ENCODE results near the gene PEAK1. TPM values are rescaled to one million over a fixed set of nuclear protein-coding genes. Genes with fewer than 3 reads are reported as not detected.
"Not testable (repeated sequence)": the region's sequence is repeated elsewhere in the genome, so short reads cannot be mapped to it uniquely, and the experiment has no call there.

Gene PEAK1
- total and polyA plus RNA-seq, 2 donors (not counting 1 experiment from before 2014, with no cell fraction given): 61.0 to 91.8 TPM

GRCh38 chr15:77187751-77188464, 232.0 kb downstream of the PEAK1 start:
- DNase-seq (ENCODE audit: low read depth in 2 of 2): peak; percentile 58 to 64
- Histone ChIP-seq H3K9ac (ENCODE audit: insufficient read depth, low read length) (no peak overlapping the region), H3K36me3 (ENCODE audit: control insufficient read depth, insufficient read depth, low read length) (no peaks in the 10 kb centered on the region), H2AFZ (ENCODE audit: low read length) (no peak overlapping the region), H4K20me1 (ENCODE audit: control insufficient read depth, extremely low read depth, insufficient read depth, low read length) (no peaks in the 10 kb centered on the region), H3K4me3 (replicated peaks in 1 of 4; ENCODE audit: control extremely low read depth in 1 of 4, insufficient read depth in 1 of 4, low read depth in 3 of 4, low read length in 4 of 4) (no peak overlapping the region), H3K79me2 (ENCODE audit: control insufficient read depth, insufficient read depth, low read length) (no peaks in the 10 kb centered on the region), H3K27ac (ENCODE audit: insufficient read depth, low read length) (peak overlapping the region; percentile 51), H3K27me3 (ENCODE audit: control insufficient read depth, insufficient read depth, low read length) (no peaks in the 10 kb centered on the region), H3K9me3 (ENCODE audit: control insufficient read depth, insufficient read depth, low read depth, low read length) (no peaks in the 10 kb centered on the region), H3K4me1 (ENCODE audit: control insufficient read depth, extremely low read depth, insufficient read depth, low read length) (no peaks in the 10 kb centered on the region), H3K4me2 (ENCODE audit: extremely low read depth, insufficient read depth, low read length) (peak overlapping the region; percentile 41)
- no peak for TF ChIP-seq CTCF (conservative IDR thresholded peaks at IDR 0.05 in 1 of 2, IDR thresholded peaks at IDR 0.05 in 1 of 2; ENCODE audit: low read depth in 1 of 2, low read length in 2 of 2)
- TF ChIP-seq EZH2 (IDR thresholded peaks at IDR 0.05; ENCODE audit: low read length, missing control alignments): no peak

GRCh38 chr15:77186594-77187011, 233.3 kb downstream of the PEAK1 start:
- Histone ChIP-seq H3K27me3 (ENCODE audit: control insufficient read depth, insufficient read depth, low read length) (no peaks in the 10 kb centered on the region), H3K4me1 (ENCODE audit: control insufficient read depth, extremely low read depth, insufficient read depth, low read length) (no peaks in the 10 kb centered on the region), H3K27ac (ENCODE audit: insufficient read depth, low read length) (no peak overlapping the region), H3K4me3 (replicated peaks in 1 of 4; ENCODE audit: control extremely low read depth in 1 of 4, insufficient read depth in 1 of 4, low read depth in 3 of 4, low read length in 4 of 4) (no peak overlapping the region), H4K20me1 (ENCODE audit: control insufficient read depth, extremely low read depth, insufficient read depth, low read length) (no peaks in the 10 kb centered on the region), H3K79me2 (ENCODE audit: control insufficient read depth, insufficient read depth, low read length) (no peaks in the 10 kb centered on the region), H3K9me3 (ENCODE audit: control insufficient read depth, insufficient read depth, low read depth, low read length) (no peaks in the 10 kb centered on the region), H3K9ac (ENCODE audit: insufficient read depth, low read length) (no peak overlapping the region), H2AFZ (ENCODE audit: low read length) (no peak overlapping the region), H3K36me3 (ENCODE audit: control insufficient read depth, insufficient read depth, low read length) (no peaks in the 10 kb centered on the region), H3K4me2 (ENCODE audit: extremely low read depth, insufficient read depth, low read length) (no peak overlapping the region)
- peak; percentile 26 to 72 for DNase-seq (ENCODE audit: low read depth in 2 of 2)
- TF ChIP-seq CTCF (conservative IDR thresholded peaks at IDR 0.05 in 1 of 2, IDR thresholded peaks at IDR 0.05 in 1 of 2; ENCODE audit: low read depth in 1 of 2, low read length in 2 of 2) (peak; percentile 57 to 60), EZH2 (IDR thresholded peaks at IDR 0.05; ENCODE audit: low read length, missing control alignments) (no peak)

GRCh38 chr15:77185242-77185785, 234.6 kb downstream of the PEAK1 start:
- no peak for TF ChIP-seq EZH2 (IDR thresholded peaks at IDR 0.05; ENCODE audit: low read length, missing control alignments)
- TF ChIP-seq CTCF (conservative IDR thresholded peaks at IDR 0.05 in 1 of 2, IDR thresholded peaks at IDR 0.05 in 1 of 2; ENCODE audit: low read depth in 1 of 2, low read length in 2 of 2): no peak
- Histone ChIP-seq H3K79me2 (ENCODE audit: control insufficient read depth, insufficient read depth, low read length) (no peaks in the 10 kb centered on the region), H3K27me3 (ENCODE audit: control insufficient read depth, insufficient read depth, low read length) (no peaks in the 10 kb centered on the region), H3K9me3 (ENCODE audit: control insufficient read depth, insufficient read depth, low read depth, low read length) (no peaks in the 10 kb centered on the region), H3K4me1 (ENCODE audit: control insufficient read depth, extremely low read depth, insufficient read depth, low read length) (no peaks in the 10 kb centered on the region), H3K9ac (ENCODE audit: insufficient read depth, low read length) (no peak overlapping the region), H3K36me3 (ENCODE audit: control insufficient read depth, insufficient read depth, low read length) (no peaks in the 10 kb centered on the region), H3K27ac (ENCODE audit: insufficient read depth, low read length) (no peak overlapping the region), H3K4me3 (replicated peaks in 1 of 4; ENCODE audit: control extremely low read depth in 1 of 4, insufficient read depth in 1 of 4, low read depth in 3 of 4, low read length in 4 of 4) (no peak overlapping the region), H4K20me1 (ENCODE audit: control insufficient read depth, extremely low read depth, insufficient read depth, low read length) (no peaks in the 10 kb centered on the region), H3K4me2 (ENCODE audit: extremely low read depth, insufficient read depth, low read length) (no peak overlapping the region), H2AFZ (ENCODE audit: low read length) (no peak overlapping the region)
- peak in 1 of 2 donors; percentile 24 for DNase-seq (ENCODE audit: low read depth in 2 of 2)

- not testable (repeated sequence) for H3K4me3 ChIP-seq (replicated peaks in 1 of 4; ENCODE audit: control extremely low read depth in 1 of 4, insufficient read depth in 1 of 4, low read depth in 3 of 4, low read length in 4 of 4); DNase-seq (ENCODE audit: low read depth in 2 of 2); H3K4me1 ChIP-seq (ENCODE audit: control insufficient read depth, extremely low read depth, insufficient read depth, low read length); H3K36me3 ChIP-seq (ENCODE audit: control insufficient read depth, insufficient read depth, low read length); H3K9me3 ChIP-seq (ENCODE audit: control insufficient read depth, insufficient read depth, low read depth, low read length); H3K9ac ChIP-seq (ENCODE audit: insufficient read depth, low read length); H3K27ac ChIP-seq (ENCODE audit: insufficient read depth, low read length); H3K27me3 ChIP-seq (ENCODE audit: control insufficient read depth, insufficient read depth, low read length); H2AFZ ChIP-seq (ENCODE audit: low read length); H3K4me2 ChIP-seq (ENCODE audit: extremely low read depth, insufficient read depth, low read length); H3K79me2 ChIP-seq (ENCODE audit: control insufficient read depth, insufficient read depth, low read length); H4K20me1 ChIP-seq (ENCODE audit: control insufficient read depth, extremely low read depth, insufficient read depth, low read length)
Observed at GRCh38 chr15:77184352-77184751, 235.6 kb downstream of the PEAK1 start.

Measured in fibroblast of lung (primary cell).